Osteocyte (in vitro differentiated cells): ENCODE results near the gene MTX1. TPM values are rescaled to one million over a fixed set of nuclear protein-coding genes. Genes with fewer than 3 reads are reported as not detected.

Source experiments
- DNase-seq: peaks from one replicate; pipeline ENCODE4 v3.0.0; 2021; ENCODE audit warnings: mixed read lengths; ENCODE audit not compliant: unreplicated experiment; ENCODE audit errors: extremely low spot score
- H3K27ac Mint-ChIP-seq: one replicate; pipeline ENCODE4 v1.8.0; 2021; ENCODE audit warnings: mild to moderate bottlenecking, mixed read lengths; ENCODE audit not compliant: unreplicated experiment
- H3K27me3 Mint-ChIP-seq: one replicate; pipeline ENCODE4 v1.8.0; 2021; ENCODE audit warnings: mixed read lengths; ENCODE audit not compliant: unreplicated experiment
- H3K36me3 Mint-ChIP-seq: one replicate; pipeline ENCODE4 v1.8.0; 2021; ENCODE audit warnings: mixed read lengths; ENCODE audit not compliant: unreplicated experiment
- H3K4me1 Mint-ChIP-seq: one replicate; pipeline ENCODE4 v1.8.0; 2021; ENCODE audit warnings: mixed read lengths; ENCODE audit not compliant: unreplicated experiment
- H3K4me3 Mint-ChIP-seq: one replicate; pipeline ENCODE4 v1.8.0; 2021; ENCODE audit warnings: mild to moderate bottlenecking, moderate library complexity, mixed read lengths; ENCODE audit not compliant: unreplicated experiment
- H3K9me3 Mint-ChIP-seq: one replicate; pipeline ENCODE4 v1.8.0; 2021; ENCODE audit warnings: mixed read lengths; ENCODE audit not compliant: unreplicated experiment
- total RNA-seq: library from RNA; stranded (reverse); gene quantifications from 2 replicates; pipeline ENCODE4 v1.2.1, GENCODE V29; 2021
- TF ChIP-seq, protein P1 (sequence below): fragments of 200-600 bp; sonication (generic); IDR thresholded peaks from 2 replicates; pipeline ENCODE4 v1.5.0; 2021; ENCODE audit warnings: antibody characterized with exemption, mild to moderate bottlenecking, moderate library complexity

MTX1 gene
- total RNA-seq, 1 donor from 2014 or later, result 33.2 TPM

DNA sequence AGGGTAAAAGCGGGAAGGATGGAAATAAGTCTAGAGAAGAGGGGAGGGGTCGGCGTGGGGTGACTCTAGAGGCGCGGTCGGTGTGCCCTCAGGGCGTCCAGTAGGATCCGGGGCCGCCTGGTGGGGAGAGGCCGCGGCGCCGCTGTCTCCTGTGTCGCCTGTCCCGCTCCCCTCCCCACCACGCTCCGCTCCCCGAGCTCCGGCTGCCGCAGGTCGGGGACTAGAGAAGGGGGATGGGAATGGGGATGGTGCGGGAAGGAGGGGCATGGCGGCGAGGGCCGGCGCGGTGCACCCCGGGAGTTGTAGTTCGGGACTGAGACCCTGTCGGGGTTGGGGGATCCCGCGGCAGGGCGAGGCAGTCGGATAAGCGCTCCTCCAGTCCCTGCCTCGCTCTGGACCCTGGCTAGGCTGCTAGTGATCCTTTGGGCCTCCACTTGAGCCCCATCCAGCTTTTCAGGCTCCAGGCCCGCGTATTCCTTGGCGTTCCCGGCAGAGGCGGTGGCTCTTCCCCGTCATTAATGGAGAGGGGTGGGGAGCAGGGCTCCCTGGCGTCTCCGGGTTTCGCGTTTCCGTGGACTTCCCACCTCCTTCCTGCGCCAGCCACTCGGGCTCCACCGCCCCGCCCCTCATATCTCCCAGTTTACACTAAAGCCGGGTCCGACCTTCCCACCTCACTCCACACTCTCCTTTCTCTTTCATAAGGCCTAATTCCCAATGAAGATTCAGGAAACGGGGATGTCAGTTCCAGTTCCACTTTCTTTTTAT is 46.9 kb downstream of the MTX1 start, which contains the start of gene ENTREP3:
Gene ENTREP3 (minus strand): TSS at position 241 of the 765 bp plus-strand sequence. CDS start 606 bp downstream, outside the sequence.
- Mint-ChIP-seq H3K4me3 (peak within 1 kb of the TSS; percentile 79), H3K36me3 (peaks cover 12% of the 10 kb centered on the region), H3K27me3 (no peaks in the 10 kb centered on the region), H3K27ac (peak within 1 kb of the TSS; percentile 95), H3K9me3 (no peaks in the 10 kb centered on the region), H3K4me1 (peaks cover 34% of the 10 kb centered on the region)
- peak; percentile 95 for DNase-seq
- TF ChIP-seq, protein P1, sequence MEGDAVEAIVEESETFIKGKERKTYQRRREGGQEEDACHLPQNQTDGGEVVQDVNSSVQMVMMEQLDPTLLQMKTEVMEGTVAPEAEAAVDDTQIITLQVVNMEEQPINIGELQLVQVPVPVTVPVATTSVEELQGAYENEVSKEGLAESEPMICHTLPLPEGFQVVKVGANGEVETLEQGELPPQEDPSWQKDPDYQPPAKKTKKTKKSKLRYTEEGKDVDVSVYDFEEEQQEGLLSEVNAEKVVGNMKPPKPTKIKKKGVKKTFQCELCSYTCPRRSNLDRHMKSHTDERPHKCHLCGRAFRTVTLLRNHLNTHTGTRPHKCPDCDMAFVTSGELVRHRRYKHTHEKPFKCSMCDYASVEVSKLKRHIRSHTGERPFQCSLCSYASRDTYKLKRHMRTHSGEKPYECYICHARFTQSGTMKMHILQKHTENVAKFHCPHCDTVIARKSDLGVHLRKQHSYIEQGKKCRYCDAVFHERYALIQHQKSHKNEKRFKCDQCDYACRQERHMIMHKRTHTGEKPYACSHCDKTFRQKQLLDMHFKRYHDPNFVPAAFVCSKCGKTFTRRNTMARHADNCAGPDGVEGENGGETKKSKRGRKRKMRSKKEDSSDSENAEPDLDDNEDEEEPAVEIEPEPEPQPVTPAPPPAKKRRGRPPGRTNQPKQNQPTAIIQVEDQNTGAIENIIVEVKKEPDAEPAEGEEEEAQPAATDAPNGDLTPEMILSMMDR, result no peak

DNA sequence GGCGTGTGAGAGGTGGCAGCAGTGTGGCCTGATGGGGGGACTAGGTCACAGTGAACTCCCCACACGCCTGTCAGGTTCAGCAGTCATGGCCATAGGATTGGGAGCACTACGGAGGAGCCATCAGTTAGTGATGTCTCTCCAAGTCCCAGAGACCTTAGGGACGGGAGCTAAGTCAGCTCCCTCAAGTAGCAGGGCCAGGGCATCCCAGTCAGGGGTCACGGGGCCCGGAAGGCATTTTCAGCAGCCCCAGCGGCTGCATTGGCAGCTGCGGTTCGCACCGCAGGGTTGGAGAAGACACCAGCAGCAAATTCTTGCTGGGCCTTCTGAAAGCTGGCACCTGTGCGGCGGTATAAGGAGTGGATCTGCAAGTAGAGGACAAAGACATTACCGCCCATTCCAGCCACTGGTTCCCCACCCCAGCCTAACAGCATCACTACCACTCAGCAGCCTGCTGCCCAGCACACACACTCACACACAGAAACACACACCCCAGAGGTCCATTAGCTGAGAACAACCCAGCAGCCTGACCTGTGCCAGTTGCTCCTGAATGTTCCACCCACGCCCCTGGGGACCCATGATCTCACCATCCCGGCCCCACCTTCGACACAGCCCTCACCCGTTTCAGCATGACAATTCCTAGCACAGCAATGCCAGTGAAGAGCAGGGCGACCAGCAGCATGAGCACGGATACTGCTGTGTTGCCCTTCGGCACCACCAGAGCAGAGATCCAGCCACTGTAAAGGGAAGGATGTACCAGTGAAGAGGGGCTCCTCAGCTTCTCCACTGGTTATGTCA is 47.8 kb downstream of the MTX1 start:
- Mint-ChIP-seq H3K9me3 (no peaks in the 10 kb centered on the region), H3K27me3 (no peaks in the 10 kb centered on the region), H3K36me3 (peaks cover 12% of the 10 kb centered on the region), H3K27ac (peak overlapping the region; percentile 95), H3K4me3 (peak overlapping the region; percentile 79), H3K4me1 (peaks cover 36% of the 10 kb centered on the region)
- TF ChIP-seq, protein P1, result no peak
- no peak for DNase-seq

DNA sequence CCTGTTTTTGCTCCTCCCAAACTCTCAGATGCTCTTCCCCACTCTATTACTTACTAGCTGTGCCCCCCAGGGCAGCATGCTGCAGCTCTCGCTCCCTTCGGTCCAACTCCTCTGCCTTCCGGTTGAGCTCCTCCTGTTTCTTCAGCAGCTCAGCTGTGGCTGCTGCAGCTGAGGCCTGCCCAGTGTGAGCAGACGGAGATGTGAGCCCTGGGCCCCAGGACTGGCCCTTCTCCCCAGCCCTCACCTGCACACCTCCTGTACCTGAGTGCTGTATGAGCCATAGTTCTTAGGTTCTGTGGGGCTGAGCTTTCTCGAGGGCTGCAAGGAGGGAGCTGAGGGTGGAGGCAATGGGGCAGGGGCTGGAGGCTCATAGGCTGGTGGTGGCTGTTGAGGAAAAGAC is 51.8 kb downstream of the MTX1 start:
- H3K27ac Mint-ChIP-seq, result peak overlapping the region; percentile 27
- no peaks in the 10 kb centered on the region for H3K27me3 Mint-ChIP-seq
- no peak for DNase-seq
- H3K9me3 Mint-ChIP-seq, result no peaks in the 10 kb centered on the region
- H3K36me3 Mint-ChIP-seq, result peaks cover 29% of the 10 kb centered on the region
- peaks cover 32% of the 10 kb centered on the region for H3K4me1 Mint-ChIP-seq
- H3K4me3 Mint-ChIP-seq, result no peak overlapping the region
- TF ChIP-seq, protein P1, result no peak

DNA sequence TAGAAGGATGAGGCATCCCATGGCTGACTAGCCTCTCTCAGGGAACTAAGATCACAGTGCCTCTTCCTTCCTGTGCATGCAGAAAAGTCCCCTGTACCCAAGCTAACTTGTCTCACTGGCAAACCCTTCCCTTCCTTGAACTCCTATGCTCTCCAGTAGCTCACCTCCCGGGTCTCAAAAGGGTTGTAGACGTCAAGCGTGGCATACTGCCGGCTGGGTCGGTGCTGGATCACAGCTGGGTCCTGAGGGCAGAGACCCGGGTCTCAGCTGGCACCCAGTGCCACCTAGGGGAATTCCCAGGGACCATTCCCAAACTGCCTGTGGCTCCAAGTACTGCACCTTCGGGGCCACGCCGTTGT is 53.0 kb downstream of the MTX1 start:
- peak overlapping the region; percentile 97 for H3K4me3 Mint-ChIP-seq
- H3K9me3 Mint-ChIP-seq, result no peaks in the 10 kb centered on the region
- H3K4me1 Mint-ChIP-seq, result peaks cover 26% of the 10 kb centered on the region
- DNase-seq, result no peak
- H3K27ac Mint-ChIP-seq, result peak overlapping the region; percentile 93
- TF ChIP-seq, protein P1, result no peak
- H3K27me3 Mint-ChIP-seq, result no peaks in the 10 kb centered on the region
- H3K36me3 Mint-ChIP-seq, result peaks cover 35% of the 10 kb centered on the region
